GM12891 (cell line): ENCODE results near the gene RPS6KA2.

Experiments used
- POLR2A ChIP-seq: IDR thresholded peaks from 2 replicates; pipeline ENCODE4 v1.6.1; 2011; ENCODE audit warnings: low read depth, low read length, control low read depth
- POLR2AphosphoS5 ChIP-seq: IDR thresholded peaks from 2 replicates; pipeline ENCODE4 v1.6.1; 2011; ENCODE audit warnings: low read depth, low read length, control low read depth
- TAF1 ChIP-seq: IDR thresholded peaks from 2 replicates; pipeline ENCODE4 v1.6.1; 2011; ENCODE audit warnings: low read depth, low read length, control low read depth

DNA sequence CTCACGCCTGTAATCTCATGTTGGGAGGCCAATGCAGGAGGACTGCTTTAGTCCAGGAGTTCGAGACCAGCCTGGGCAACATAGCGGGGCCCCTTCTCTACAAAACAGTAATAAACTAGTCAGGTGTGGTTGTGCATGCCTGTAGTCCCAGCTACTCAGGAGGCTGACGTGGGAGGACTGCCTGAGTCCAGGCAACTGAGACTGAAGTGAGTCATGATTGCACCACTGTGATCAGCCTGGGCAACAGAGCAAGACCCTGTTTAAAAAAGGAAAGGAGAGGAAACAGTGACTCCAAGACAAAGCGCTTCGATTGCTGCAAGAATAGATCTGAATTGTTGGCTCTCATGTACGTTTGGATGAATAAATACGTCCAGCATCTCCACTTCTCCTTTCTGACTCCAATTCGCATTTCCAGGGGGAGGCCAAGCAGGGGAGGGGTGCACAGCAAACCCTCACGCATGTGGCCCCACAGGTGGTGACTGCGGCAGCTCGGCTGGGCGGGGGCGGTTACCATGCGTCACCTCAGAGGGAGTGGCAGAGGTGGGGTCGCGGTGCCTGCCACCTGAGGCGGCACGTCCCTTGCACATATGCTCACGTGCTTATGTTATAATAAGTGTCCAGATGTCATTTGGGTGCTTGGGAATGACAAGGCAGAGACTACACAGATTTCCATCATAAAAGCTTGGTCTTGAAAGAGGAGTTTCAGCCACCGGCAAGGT, 149.2 kb downstream of the RPS6KA2 start:
- TF ChIP-seq TAF1: no peak
- no peak for TF ChIP-seq POLR2AphosphoS5
- TF ChIP-seq POLR2A: no peak
